ENCODE measurements around the gene PFAS. TPM values are rescaled to one million over a fixed set of nuclear protein-coding genes. Genes with fewer than 3 reads are reported as not detected.

PFAS gene
- total RNA-seq, 1 experiment from 2014 or later: 228 TPM

- H3K23me2 ChIP-seq (ENCODE audit: insufficient read length, low read depth, low read length, poor library complexity, severe bottlenecking): peaks cover 7% of the 10 kb centered on the region
- H3K9ac ChIP-seq (ENCODE audit: extremely low read depth, insufficient read length, low read length): peak overlapping the region; percentile 11
- H3K79me2 ChIP-seq (ENCODE audit: insufficient read depth, low read length): no peaks in the 10 kb centered on the region
- H4K20me1 ChIP-seq (ENCODE audit: control insufficient read depth, insufficient read depth, insufficient read length): no peaks in the 10 kb centered on the region
- no peak overlapping the region for H3K23ac ChIP-seq (ENCODE audit: insufficient read length, low read depth, low read length)
- WGBS (ENCODE audit: extremely low coverage, insufficient read length, low lambda C conversion rate): no CpG with 5 or more reads among the region's 19 CpGs
- H3K4me1 ChIP-seq (ENCODE audit: insufficient read depth, low read length): no peaks in the 10 kb centered on the region
- no peak overlapping the region for H3K4ac ChIP-seq (ENCODE audit: low read depth, low read length)
- no peak overlapping the region for H4K91ac ChIP-seq (ENCODE audit: insufficient read length, low read depth, low read length)
- H3K56ac ChIP-seq (ENCODE audit: insufficient read length, low read depth, low read length): no peak overlapping the region
- no peak overlapping the region for H2BK120ac ChIP-seq (ENCODE audit: low read depth, low read length, poor library complexity, severe bottlenecking)
- no peak overlapping the region for H2BK5ac ChIP-seq (ENCODE audit: insufficient read length, low read length)
- Mint-ChIP-seq H3K27me3 (ENCODE audit: low read depth) (peaks cover 3% of the 10 kb centered on the region), H3K9me3 (no peaks in the 10 kb centered on the region), H3K27ac (peak overlapping the region; percentile 34 to 98 (median 95); a peak in 5 of 7 replicates), H3K4me1 (peaks cover 28 to 29% of the 10 kb centered on the region in 2 experiments), H3K36me3 (ENCODE audit: insufficient read depth in 1 of 3, low read depth in 3 of 3) (peaks cover 2 to 7% (median 5%) of the 10 kb centered on the region in 3 experiments; a peak in 4 of 7 replicates), H3K4me3 (peak overlapping the region; percentile 93)
- no peak for TF ChIP-seq CTCF (conservative IDR thresholded peaks at IDR 0.05)
- H4K8ac ChIP-seq (replicated peaks; ENCODE audit: insufficient read length, low read depth, low read length): no peak overlapping the region
- H3K79me1 ChIP-seq (ENCODE audit: insufficient read depth, low read depth, low read length, poor library complexity, severe bottlenecking): no peaks in the 10 kb centered on the region
- H3K27ac ChIP-seq (ENCODE audit: insufficient read length, low read depth, low read length): no peak overlapping the region
- H3T11ph ChIP-seq (ENCODE audit: low read length): no peak overlapping the region
- no peaks in the 10 kb centered on the region for H3K9me3 ChIP-seq (ENCODE audit: control insufficient read depth, low read depth, low read length)
- H2BK15ac ChIP-seq (ENCODE audit: low read depth, low read length): no peak overlapping the region
- H3K14ac ChIP-seq (ENCODE audit: insufficient read depth, low read length): no peak overlapping the region
- peak overlapping the region; percentile 77 for H3K4me2 ChIP-seq (ENCODE audit: insufficient read depth, insufficient read length, low read length)
- DNase-seq: no peak
- no peak overlapping the region for H2AK5ac ChIP-seq (ENCODE audit: insufficient read length, low read length)
- no peak overlapping the region for H3K18ac ChIP-seq (ENCODE audit: insufficient read length, low read depth, low read length)
- H4K5ac ChIP-seq (ENCODE audit: insufficient read length, low read depth, low read length): no peak overlapping the region
- no peaks in the 10 kb centered on the region for H3K27me3 ChIP-seq (ENCODE audit: insufficient read depth, low read length)
- H2AFZ ChIP-seq (ENCODE audit: low read length): no peak overlapping the region
- no peak overlapping the region for H2BK20ac ChIP-seq (ENCODE audit: low read depth, low read length, poor library complexity, severe bottlenecking)
- no peak overlapping the region for H2BK12ac ChIP-seq (ENCODE audit: insufficient read length, low read depth, low read length)
Measured at GRCh38 chr17:8287651-8288335, 38.7 kb downstream of the PFAS start.

Data from H9 (cell line).